Panc1 (cell line): ENCODE results near the gene CCDC71. TPM values are rescaled to one million over a fixed set of nuclear protein-coding genes. Genes with fewer than 3 reads are reported as not detected.

Experiments
- ATAC-seq: fragments of 200-7000 bp; cut with Tn5 transposase; 2 replicates; pipeline ENCODE4 v1.9.1; 2020; ENCODE audit warnings: mild to moderate bottlenecking, moderate library complexity
- BruUV-seq: library from RNA; stranded (reverse); fragments of 400-500 nt; replicated peaks from 2 replicates; lab custom pipeline; 2021; lab: Mats Ljungman, UMichigan
- CTCF ChIA-PET: fragments of 300-600 bp; sonication (Branson Sonifier 250); formaldehyde crosslinking; loops from one replicate; lab custom pipeline; 2022; ENCODE audit warnings: antibody characterized with exemption; lab: Charles Lee
- POLR2A ChIA-PET: fragments of 300-600 bp; sonication (Branson Sonifier 250); formaldehyde crosslinking; loops from one replicate; lab custom pipeline; 2022; ENCODE audit warnings: antibody characterized with exemption; lab: Charles Lee
- DNase-seq: peaks from one replicate; pipeline ENCODE4 v3.0.0-alpha.2; 2010; ENCODE audit warnings: low read depth, low spot score
- H3K27ac ChIP-seq: 2 replicates; pipeline ENCODE4 v1.5.1; 2011; ENCODE audit warnings: mild to moderate bottlenecking, low read length, inconsistent platforms
- H3K27me3 ChIP-seq: fragments of 200-500 bp; sonication (Bioruptor generic); 2 replicates; pipeline ENCODE4 v1.6.0; 2014; ENCODE audit warnings: low read length, inconsistent platforms; ENCODE audit not compliant: control insufficient read depth, insufficient read depth
- H3K36me3 ChIP-seq: fragments of 200-500 bp; sonication (Bioruptor generic); 2 replicates; pipeline ENCODE4 v1.5.1; 2014; ENCODE audit warnings: inconsistent platforms, mild to moderate bottlenecking, low read length, moderate library complexity; ENCODE audit not compliant: control insufficient read depth, insufficient read depth
- H3K4me1 ChIP-seq: 2 replicates; pipeline ENCODE4 v1.5.1; 2011; ENCODE audit warnings: inconsistent platforms, mild to moderate bottlenecking, low read length, moderate library complexity; ENCODE audit not compliant: control insufficient read depth, insufficient read depth
- H3K4me3 ChIP-seq, 2 experiments: 2 replicates each; pipeline ENCODE4 v1.5.1; 2011 to 2012; ENCODE audit warnings: low read depth in 2 of 2, low read length in 2 of 2, mild to moderate bottlenecking in 2 of 2, inconsistent platforms in 1 of 2, moderate library complexity in 1 of 2
- H3K9me3 ChIP-seq: fragments of 200-500 bp; sonication (Bioruptor generic); 2 replicates; pipeline ENCODE4 v1.5.1; 2014; ENCODE audit warnings: low read depth, mild to moderate bottlenecking, inconsistent platforms, low read length, moderate library complexity; ENCODE audit not compliant: control insufficient read depth, insufficient read depth
- CTCF ChIP-seq: fragments of 450-650 bp; IDR thresholded peaks from 2 replicates; pipeline ENCODE4 v1.5.1; 2017; ENCODE audit warnings: mild to moderate bottlenecking
- POLR2AphosphoS5 ChIP-seq: IDR thresholded peaks from 2 replicates; pipeline ENCODE4 v1.6.1; 2012; ENCODE audit warnings: mild to moderate bottlenecking, low read depth, low read length, moderate library complexity
- REST ChIP-seq, 2 experiments: IDR thresholded peaks; 2 replicates each; pipeline ENCODE4 v1.6.1; 2011 to 2012; ENCODE audit warnings: low read depth in 2 of 2, control low read depth in 1 of 2, low read length in 1 of 2, mild to moderate bottlenecking in 1 of 2, moderate library complexity in 1 of 2; ENCODE audit not compliant: insufficient read depth in 1 of 2
- SIN3A ChIP-seq: IDR thresholded peaks from 2 replicates; pipeline ENCODE4 v1.6.1; 2012; ENCODE audit warnings: low read depth, mild to moderate bottlenecking, low read length, moderate library complexity, borderline replicate concordance; ENCODE audit not compliant: insufficient read depth
- TCF7L2 ChIP-seq: IDR thresholded peaks from 2 replicates; pipeline ENCODE4 v1.6.1; 2011; ENCODE audit warnings: mild to moderate bottlenecking, low read depth, low read length, inconsistent platforms
- in situ Hi-C: cut with HindIII; loops from 2 replicates; pipeline ENCODE4 v1.10.0; 2016; ENCODE audit warnings: low sequenced_read_pairs, low pct_unique_long_range_greater_than_20kb
- intact Hi-C: fragments of 100-400 bp; cut with micrococcal nuclease; formaldehyde crosslinking; loops from one replicate; pipeline ENCODE4 v1.10.0; 2022; ENCODE audit not compliant: unreplicated experiment
- total RNA-seq: library from RNA; stranded (reverse); gene quantifications from one replicate; pipeline ENCODE4 v1.2.1, GENCODE V29; 2021; ENCODE audit not compliant: unreplicated experiment

The CCDC71 gene
- total RNA-seq, 1 experiment from 2014 or later = 14.1 TPM

GRCh38 chr3:49132073-49132436 lies 34.1 kb downstream of the CCDC71 start:
- Histone ChIP-seq H3K9me3 (no peaks in the 10 kb centered on the region), H3K4me1 (peaks cover 12% of the 10 kb centered on the region), H3K4me3 (peak overlapping the region; percentile 71 to 89), H3K27me3 (no peaks in the 10 kb centered on the region), H3K27ac (peak overlapping the region; percentile 91), H3K36me3 (no peaks in the 10 kb centered on the region; the same call in 1 of the 2 replicates)
- no peak for DNase-seq
- CTCF ChIA-PET = interaction anchor here (1.2 kb wide), 1 partner anchor 38 kb away, joined by 4 read pairs; the partner anchor contains the start of gene QRICH1
- BruUV-seq = no TSS peak
- POLR2A ChIA-PET = interaction anchor here (0.8 kb wide), 1 partner anchor 37 kb away, joined by 3 read pairs; no protein-coding TSS in a partner anchor
- intact Hi-C loops (no loop called here), in situ Hi-C loops (no loop called here)
- ATAC-seq = no peak
- TF ChIP-seq TCF7L2 (no peak), POLR2AphosphoS5 (no peak), CTCF (no peak), REST (IDR thresholded peaks at IDR 0.05; ENCODE audit: insufficient read depth in 1 of 2, low read depth in 2 of 2, low read length in 1 of 2) (no peak), SIN3A (no peak)

DNA sequence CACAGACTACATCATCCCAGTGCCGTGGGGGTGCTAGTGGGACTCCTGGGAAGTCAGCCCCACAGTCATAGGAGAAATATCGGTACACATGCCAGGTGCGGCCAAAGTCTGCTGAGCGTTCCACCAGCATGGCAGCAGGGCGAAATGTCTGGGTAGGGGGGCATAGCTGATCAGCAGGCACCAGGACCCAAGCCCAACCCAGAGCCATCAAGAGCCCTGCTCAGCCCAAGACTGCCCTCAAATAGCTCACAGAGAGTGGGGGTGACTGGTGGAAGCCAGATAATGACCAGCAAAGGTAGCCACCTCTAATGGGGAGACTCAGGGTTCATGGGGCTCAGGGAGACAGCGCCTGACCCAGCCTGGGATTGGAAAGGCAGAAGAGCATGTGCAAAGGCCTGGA lies 34.6 kb downstream of the CCDC71 start:
- Histone ChIP-seq H3K4me3 (peak overlapping the region; percentile 71 to 89), H3K4me1 (peaks cover 12% of the 10 kb centered on the region), H3K27me3 (no peaks in the 10 kb centered on the region), H3K9me3 (no peaks in the 10 kb centered on the region), H3K36me3 (no peaks in the 10 kb centered on the region; the same call in 1 of the 2 replicates), H3K27ac (peak overlapping the region; percentile 91; the same call in 1 of the 2 replicates)
- DNase-seq (no peak), ATAC-seq (no peak)
- TF ChIP-seq REST (IDR thresholded peaks at IDR 0.05; ENCODE audit: insufficient read depth in 1 of 2, low read depth in 2 of 2, low read length in 1 of 2) (no peak), CTCF (no peak), POLR2AphosphoS5 (no peak), SIN3A (no peak), TCF7L2 (no peak)
- CTCF ChIA-PET = no interaction called here
- no TSS peak for BruUV-seq
- intact Hi-C loops = no loop called here
- POLR2A ChIA-PET = no interaction called here
- in situ Hi-C loops = no loop called here
